Measurements from ENCODE around the gene C5orf22. TPM values are rescaled to one million over a fixed set of nuclear protein-coding genes. Genes with fewer than 3 reads are reported as not detected.

Gene C5orf22
- polyA plus RNA-seq, 2 of the 4 experiments (the other 2 are of a cell fraction) = 12.8 to 29.4 TPM

GRCh38 chr5:31569068-31569467, 37.0 kb downstream of the C5orf22 start:
- FAIRE-seq (no peak), ATAC-seq (no peak), DNase-seq (ENCODE audit: low read depth in 1 of 2, low spot score in 1 of 2) (no peak)
- no peak for TF ChIP-seq ZFP36 (IDR thresholded peaks at IDR 0.05; ENCODE audit: borderline replicate concordance, partially characterized antibody)
- no peak for TF ChIP-seq PBX3 (IDR thresholded peaks at IDR 0.05)
- TF ChIP-seq GATA3 (IDR thresholded peaks at IDR 0.05; ENCODE audit: borderline replicate concordance) = no peak
- no peak for TF ChIP-seq NPAS2 (CRISPR knock-in tag; IDR thresholded peaks at IDR 0.05; ENCODE audit: borderline replicate concordance)
- TF ChIP-seq ZNF302 (CRISPR knock-in tag; IDR thresholded peaks at IDR 0.05) = no peak
- TF ChIP-seq MAFK (IDR thresholded peaks at IDR 0.05; ENCODE audit: partially characterized antibody) = peak; percentile 19
- CTCF ChIA-PET = interaction anchor here (1.7 kb wide), 1 partner anchor 508 kb away, joined by 4 read pairs; no protein-coding TSS in a partner anchor
- no peak overlapping the region for H3K27ac ChIP-seq
- no peaks in the 10 kb centered on the region for H3K4me1 ChIP-seq
- POLR2A ChIA-PET = no interaction called here
- peaks cover 10% of the 10 kb centered on the region; the same call in 1 of the 3 replicates for H3K9me3 ChIP-seq
- no peak overlapping the region for H3K4me2 ChIP-seq
- H3K4me3 ChIP-seq = no peak overlapping the region

- POLR2A ChIA-PET = no interaction called here
- TF ChIP-seq ATOH8 (CRISPR knock-in tag; IDR thresholded peaks at IDR 0.05; ENCODE audit: low read depth) (no peak), ZFP36 (IDR thresholded peaks at IDR 0.05; ENCODE audit: borderline replicate concordance, partially characterized antibody) (no peak), EHMT2 (IDR thresholded peaks at IDR 0.05; ENCODE audit: low read depth) (no peak), HOXB13 (CRISPR knock-in tag; IDR thresholded peaks at IDR 0.05; ENCODE audit: low read depth) (no peak), FOSL2 (IDR thresholded peaks at IDR 0.05) (no peak), FOSL2 (CRISPR knock-in tag; IDR thresholded peaks at IDR 0.05) (no peak), CEBPB (IDR thresholded peaks at IDR 0.05) (no peak), KDM5A (IDR thresholded peaks at IDR 0.05) (no peak), GATA3 (IDR thresholded peaks at IDR 0.05; ENCODE audit: borderline replicate concordance) (no peak), RAD21 (conservative IDR thresholded peaks at IDR 0.05 in 1 of 2, IDR thresholded peaks at IDR 0.05 in 1 of 2) (no peak), CBX8 (IDR thresholded peaks at IDR 0.05) (no peak), JUNB (IDR thresholded peaks at IDR 0.05) (no peak), TP53 (CRISPR knock-in tag; IDR thresholded peaks at IDR 0.05) (no peak), NFE2L2 (conservative IDR thresholded peaks at IDR 0.05; ENCODE audit: low read length) (no peak), POLR2A (IDR thresholded peaks at IDR 0.05; ENCODE audit: low read length) (no peak), BCL3 (IDR thresholded peaks at IDR 0.05) (no peak), PHF8 (IDR thresholded peaks at IDR 0.05; ENCODE audit: borderline replicate concordance, low read depth) (no peak), RNF2 (IDR thresholded peaks at IDR 0.05; ENCODE audit: borderline replicate concordance, low read depth) (no peak), REST (IDR thresholded peaks at IDR 0.05) (no peak)
Observed at GRCh38 chr5:31573494-31574142, 41.5 kb downstream of the C5orf22 start.

More at GRCh38 chr5:31573494-31574142, 41.5 kb downstream of the C5orf22 start:
- DNase-seq (ENCODE audit: low read depth in 1 of 2, low spot score in 1 of 2) (no peak), ATAC-seq (no peak), FAIRE-seq (no peak)
- Histone ChIP-seq H3K9me3 (no peaks in the 10 kb centered on the region), H3K4me2 (no peak overlapping the region), H3K27ac (no peak overlapping the region), H3K4me1 (no peaks in the 10 kb centered on the region), H3K4me3 (no peak overlapping the region)
- CTCF ChIA-PET = interaction anchor here (0.6 kb wide), 1 partner anchor 235 kb away, joined by 4 read pairs; no protein-coding TSS in a partner anchor
- WGBS (ENCODE audit: missing lambda C conversion rate) = 50% methylated on average over 10 of the region's 10 CpGs

Measured in A549 (cell line).